Uterus (tissue), 2 donors: ENCODE results near the gene USP21.

ENCODE experiments used
- CTCF ChIP-seq, 4 experiments: fragments of 200-600 bp in 2 of 4; fragments of 450-650 bp in 2 of 4; sonication (generic) in 2 of 4; IDR thresholded peaks; one replicate each; pipeline ENCODE4 v1.5.1; 2016 to 2019; ENCODE audit warnings: antibody characterized with exemption in 4 of 4, mild to moderate bottlenecking in 2 of 4, moderate library complexity in 1 of 4
- POLR2A ChIP-seq, 2 donors: fragments of 450-650 bp; IDR thresholded peaks; one replicate each; pipeline ENCODE4 v1.6.1; 2016; ENCODE audit warnings: antibody characterized with exemption in 2 of 2, mild to moderate bottlenecking in 1 of 2, moderate library complexity in 1 of 2

GRCh38 chr1:161138431-161138830, 20.9 kb upstream of the USP21 start:
- TF ChIP-seq CTCF (IDR thresholded peaks at IDR 0.05) (no peak), POLR2A (IDR thresholded peaks at IDR 0.05) (no peak)
